Measurements from ENCODE around the gene CFAP20.

Gene CFAP20

GRCh38 chr16:58125041-58125440 lies 4.1 kb downstream of the CFAP20 start:
- no peak for DNase-seq

- DNase-seq: no peak
These were observed 4.6 kb downstream of the CFAP20 start for GRCh38 chr16:58124601-58124915.

GRCh38 chr16:58123896-58124600 lies 5.1 kb downstream of the CFAP20 start:
- no peak for DNase-seq

- no peak for DNase-seq
These were observed 8.0 kb downstream of the CFAP20 start for GRCh38 chr16:58121132-58121531.

- DNase-seq: no peak
These were observed 8.9 kb downstream of the CFAP20 start for GRCh38 chr16:58120234-58120633.

GRCh38 chr16:58119509-58119845 lies 9.7 kb downstream of the CFAP20 start:
- DNase-seq: peak in 5 of 56 donors; percentile 33 to 52 (median 46)

GRCh38 chr16:58118801-58119508 lies 10.2 kb downstream of the CFAP20 start:
- no peak for DNase-seq

GRCh38 chr16:58116529-58116928 lies 12.7 kb downstream of the CFAP20 start:
- no peak for DNase-seq

- DNase-seq: no peak
These were observed 13.1 kb downstream of the CFAP20 start for GRCh38 chr16:58116081-58116480.

GRCh38 chr16:58114827-58115825 lies 14.1 kb downstream of the CFAP20 start:
- DNase-seq: no peak

GRCh38 chr16:58111302-58111627 lies 17.9 kb downstream of the CFAP20 start:
- no peak for DNase-seq

GRCh38 chr16:58110571-58111301 lies 18.4 kb downstream of the CFAP20 start:
- peak in 2 of 56 donors; percentile 33 to 48 for DNase-seq

GRCh38 chr16:58109881-58110280 lies 19.3 kb downstream of the CFAP20 start:
- no peak for DNase-seq

- DNase-seq: no peak
These were observed 19.9 kb downstream of the CFAP20 start for GRCh38 chr16:58109330-58109729.

- no peak for DNase-seq
These were observed 21.5 kb downstream of the CFAP20 start for GRCh38 chr16:58107709-58108108.

GRCh38 chr16:58107228-58107627 lies 22.0 kb downstream of the CFAP20 start:
- no peak for DNase-seq

GRCh38 chr16:58105631-58106030 lies 23.6 kb downstream of the CFAP20 start:
- DNase-seq: no peak

GRCh38 chr16:58102665-58103392 lies 26.4 kb downstream of the CFAP20 start:
- no peak for DNase-seq

GRCh38 chr16:58099956-58100300 lies 29.3 kb downstream of the CFAP20 start:
- DNase-seq: no peak

GRCh38 chr16:58099097-58099955 lies 29.9 kb downstream of the CFAP20 start:
- no peak for DNase-seq

All from amygdala (tissue), 56 donors.